Breast epithelium (tissue), 4 donors: ENCODE data around the gene PDE4D. TPM values are rescaled to one million over a fixed set of nuclear protein-coding genes. Genes with fewer than 3 reads are reported as not detected.

Source experiments
- DNase-seq, 2 donors: peaks; one replicate each; pipeline ENCODE4 v3.0.0-alpha.2; 2019; ENCODE audit warnings: low spot score in 2 of 2
- H3K27ac ChIP-seq, 2 donors: fragments of 200-600 bp; sonication (generic) in 1 of 2; one replicate each; pipeline ENCODE4 v1.5.1; 2016 to 2019; ENCODE audit warnings: mild to moderate bottlenecking in 1 of 2
- H3K27me3 ChIP-seq, 2 donors: fragments of 200-600 bp; sonication (generic) in 1 of 2; one replicate each; pipeline versions ENCODE4 v1.5.1 to v1.6.0; 2017 to 2019; ENCODE audit warnings: control low read depth in 1 of 2, mild to moderate bottlenecking in 1 of 2
- H3K36me3 ChIP-seq: fragments of 200-600 bp; one replicate; pipeline ENCODE4 v1.5.1; 2019
- H3K4me1 ChIP-seq, 2 donors: fragments of 200-600 bp; sonication (generic); one replicate each; pipeline ENCODE4 v1.5.1; 2016 to 2019; ENCODE audit warnings: control low read depth in 1 of 2
- H3K4me3 ChIP-seq, 3 donors: fragments of 200-600 bp; sonication (generic); 1 replicate in 2 of 3; 2 replicates in 1 of 3; pipeline ENCODE4 v1.5.1; 2016 to 2019; ENCODE audit warnings: mild to moderate bottlenecking in 3 of 3, moderate library complexity in 2 of 3
- H3K9me3 ChIP-seq, 2 donors: fragments of 200-600 bp; sonication (generic) in 1 of 2; one replicate each; pipeline ENCODE4 v1.5.1; 2016 to 2019; ENCODE audit warnings: control low read depth in 1 of 2
- POLR2A ChIP-seq: fragments of 450-650 bp; IDR thresholded peaks from one replicate; pipeline ENCODE4 v1.6.1; 2016; ENCODE audit warnings: antibody characterized with exemption, mild to moderate bottlenecking, moderate library complexity
- POLR2AphosphoS5 ChIP-seq, 3 donors: sonication (generic); formaldehyde crosslinking; IDR thresholded peaks; one replicate each; pipeline ENCODE4 v1.6.1; 2017; ENCODE audit warnings: antibody characterized with exemption in 3 of 3
- intact Hi-C: fragments of 100-400 bp; cut with DNase I; formaldehyde crosslinking; loops from one replicate; pipeline ENCODE4 v1.15.1; 2023; ENCODE audit warnings: low total_unique reads
- total RNA-seq, 3 donors: library from RNA; depleted of rRNA; stranded (reverse); fragments of >200 nt; gene quantifications; one replicate each; pipeline ENCODE4 v1.1.0, GENCODE V29; 2016
- TF ChIP-seq, protein P1 (sequence below), 3 donors: fragments of 450-650 bp; IDR thresholded peaks; one replicate each; pipeline ENCODE4 v1.5.1; 2016 to 2017; ENCODE audit warnings: antibody characterized with exemption in 3 of 3, mild to moderate bottlenecking in 3 of 3, moderate library complexity in 3 of 3

The PDE4D gene
- total RNA-seq, 3 donors from 2014 or later: 14.4 to 37.4 (median 28.2) TPM

DNA sequence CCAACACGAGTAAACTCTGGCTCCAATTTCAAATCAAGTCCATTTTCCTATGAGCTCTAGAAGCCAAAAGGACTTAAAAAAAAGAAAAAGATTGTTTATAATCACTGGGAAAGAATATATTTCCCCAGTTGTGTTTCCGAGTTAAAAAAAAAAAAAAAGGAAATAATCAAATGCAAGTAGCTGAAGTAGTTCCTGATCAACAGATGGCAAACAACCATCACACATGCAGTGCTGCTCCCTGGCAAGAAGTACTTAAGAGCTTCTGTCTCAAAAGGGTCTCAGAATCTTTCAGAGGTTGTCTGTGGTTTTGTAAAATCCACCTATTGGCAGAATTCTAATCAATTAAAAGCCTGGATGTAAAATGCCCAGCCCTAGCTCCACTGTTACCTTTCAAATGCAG is 922.8 kb downstream of the PDE4D start:
- intact Hi-C loops: no loop called here
- TF ChIP-seq POLR2A: no peak
- no peak for TF ChIP-seq POLR2AphosphoS5 (IDR thresholded peaks at IDR 0.05)
- TF ChIP-seq, protein P1, sequence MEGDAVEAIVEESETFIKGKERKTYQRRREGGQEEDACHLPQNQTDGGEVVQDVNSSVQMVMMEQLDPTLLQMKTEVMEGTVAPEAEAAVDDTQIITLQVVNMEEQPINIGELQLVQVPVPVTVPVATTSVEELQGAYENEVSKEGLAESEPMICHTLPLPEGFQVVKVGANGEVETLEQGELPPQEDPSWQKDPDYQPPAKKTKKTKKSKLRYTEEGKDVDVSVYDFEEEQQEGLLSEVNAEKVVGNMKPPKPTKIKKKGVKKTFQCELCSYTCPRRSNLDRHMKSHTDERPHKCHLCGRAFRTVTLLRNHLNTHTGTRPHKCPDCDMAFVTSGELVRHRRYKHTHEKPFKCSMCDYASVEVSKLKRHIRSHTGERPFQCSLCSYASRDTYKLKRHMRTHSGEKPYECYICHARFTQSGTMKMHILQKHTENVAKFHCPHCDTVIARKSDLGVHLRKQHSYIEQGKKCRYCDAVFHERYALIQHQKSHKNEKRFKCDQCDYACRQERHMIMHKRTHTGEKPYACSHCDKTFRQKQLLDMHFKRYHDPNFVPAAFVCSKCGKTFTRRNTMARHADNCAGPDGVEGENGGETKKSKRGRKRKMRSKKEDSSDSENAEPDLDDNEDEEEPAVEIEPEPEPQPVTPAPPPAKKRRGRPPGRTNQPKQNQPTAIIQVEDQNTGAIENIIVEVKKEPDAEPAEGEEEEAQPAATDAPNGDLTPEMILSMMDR (IDR thresholded peaks at IDR 0.05): no peak
- DNase-seq: no peak
- Histone ChIP-seq H3K4me1 (no peaks in the 10 kb centered on the region), H3K36me3 (no peaks in the 10 kb centered on the region), H3K9me3 (no peaks in the 10 kb centered on the region), H3K27me3 (no peaks in the 10 kb centered on the region), H3K4me3 (no peak overlapping the region), H3K27ac (no peak overlapping the region)

DNA sequence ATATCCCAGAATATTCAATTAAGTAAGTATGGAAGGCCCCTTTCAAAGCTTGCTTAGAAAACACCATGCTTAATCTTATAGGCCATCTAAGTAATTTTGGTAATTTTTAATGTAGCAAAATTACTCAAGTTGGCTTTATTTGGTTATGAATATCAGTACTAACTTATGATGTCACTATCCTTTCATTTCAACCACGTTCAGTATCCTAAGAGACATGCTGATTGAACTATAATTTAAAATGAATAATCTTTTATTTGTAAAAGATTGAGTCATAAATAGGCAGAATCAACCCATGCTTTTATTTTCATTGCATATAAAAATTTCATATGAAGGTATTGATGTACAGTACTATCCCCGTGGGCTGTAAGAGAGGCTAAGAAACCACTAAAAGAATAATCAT is 923.7 kb downstream of the PDE4D start:
- no peak overlapping the region for H3K4me3 ChIP-seq
- no peaks in the 10 kb centered on the region for H3K27me3 ChIP-seq
- no peaks in the 10 kb centered on the region for H3K36me3 ChIP-seq
- no peak for DNase-seq
- H3K27ac ChIP-seq: no peak overlapping the region
- H3K9me3 ChIP-seq: no peaks in the 10 kb centered on the region
- intact Hi-C loops: no loop called here
- H3K4me1 ChIP-seq: no peaks in the 10 kb centered on the region
- TF ChIP-seq, protein P1 (IDR thresholded peaks at IDR 0.05): no peak
- no peak for TF ChIP-seq POLR2AphosphoS5 (IDR thresholded peaks at IDR 0.05)
- TF ChIP-seq POLR2A: no peak

DNA sequence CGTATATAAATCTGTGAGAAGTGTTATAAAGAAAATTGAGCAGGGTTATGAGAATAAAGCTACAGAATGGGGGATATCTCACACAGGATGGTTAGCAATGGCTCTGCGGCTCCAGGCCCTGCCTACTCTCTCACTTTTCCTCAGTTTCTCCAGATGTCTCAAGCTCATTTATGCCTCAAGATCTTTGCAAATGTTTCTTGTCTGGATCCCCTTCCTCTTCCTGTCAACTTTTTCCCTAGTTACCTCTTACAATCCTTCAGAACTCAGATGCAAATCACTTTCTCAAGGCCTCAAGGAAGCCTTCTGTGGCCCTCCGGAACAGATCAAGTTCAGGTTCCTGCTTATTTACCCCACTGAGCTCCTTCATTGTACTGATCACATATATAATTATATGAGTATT is 924.3 kb downstream of the PDE4D start:
- H3K27ac ChIP-seq: no peak overlapping the region
- H3K4me1 ChIP-seq: no peaks in the 10 kb centered on the region
- DNase-seq: no peak
- H3K4me3 ChIP-seq: no peak overlapping the region
- no peaks in the 10 kb centered on the region for H3K36me3 ChIP-seq
- no peaks in the 10 kb centered on the region for H3K27me3 ChIP-seq
- TF ChIP-seq POLR2A (no peak), POLR2AphosphoS5 (IDR thresholded peaks at IDR 0.05) (no peak)
- TF ChIP-seq, protein P1 (IDR thresholded peaks at IDR 0.05): no peak
- H3K9me3 ChIP-seq: no peaks in the 10 kb centered on the region
- intact Hi-C loops: no loop called here

DNA sequence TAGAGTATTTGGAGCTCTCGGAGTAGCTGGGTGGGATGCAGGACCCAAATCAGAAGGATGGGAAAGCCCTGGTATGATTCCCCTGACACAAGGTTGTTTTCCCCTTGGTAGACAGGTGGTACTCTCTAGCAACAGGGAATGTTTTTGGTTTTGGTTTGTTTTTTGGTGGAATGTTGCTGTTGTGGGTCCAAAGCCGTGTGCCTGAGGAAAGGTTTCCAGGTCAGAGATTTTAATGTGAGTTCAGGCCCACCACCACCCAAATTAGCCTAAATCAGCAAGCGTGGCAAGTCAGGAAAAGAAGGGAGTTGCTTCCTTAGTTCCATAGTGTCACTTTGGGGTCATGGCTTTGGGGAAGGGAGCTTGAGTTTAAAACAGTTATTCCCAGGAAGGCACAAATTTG is 925.2 kb downstream of the PDE4D start:
- intact Hi-C loops: no loop called here
- H3K27ac ChIP-seq: no peak overlapping the region
- H3K27me3 ChIP-seq: no peaks in the 10 kb centered on the region
- DNase-seq: no peak
- TF ChIP-seq, protein P1 (IDR thresholded peaks at IDR 0.05): no peak
- TF ChIP-seq POLR2A (no peak), POLR2AphosphoS5 (IDR thresholded peaks at IDR 0.05) (no peak)
- no peaks in the 10 kb centered on the region for H3K9me3 ChIP-seq
- no peak overlapping the region for H3K4me3 ChIP-seq
- no peaks in the 10 kb centered on the region for H3K36me3 ChIP-seq
- H3K4me1 ChIP-seq: no peaks in the 10 kb centered on the region

DNA sequence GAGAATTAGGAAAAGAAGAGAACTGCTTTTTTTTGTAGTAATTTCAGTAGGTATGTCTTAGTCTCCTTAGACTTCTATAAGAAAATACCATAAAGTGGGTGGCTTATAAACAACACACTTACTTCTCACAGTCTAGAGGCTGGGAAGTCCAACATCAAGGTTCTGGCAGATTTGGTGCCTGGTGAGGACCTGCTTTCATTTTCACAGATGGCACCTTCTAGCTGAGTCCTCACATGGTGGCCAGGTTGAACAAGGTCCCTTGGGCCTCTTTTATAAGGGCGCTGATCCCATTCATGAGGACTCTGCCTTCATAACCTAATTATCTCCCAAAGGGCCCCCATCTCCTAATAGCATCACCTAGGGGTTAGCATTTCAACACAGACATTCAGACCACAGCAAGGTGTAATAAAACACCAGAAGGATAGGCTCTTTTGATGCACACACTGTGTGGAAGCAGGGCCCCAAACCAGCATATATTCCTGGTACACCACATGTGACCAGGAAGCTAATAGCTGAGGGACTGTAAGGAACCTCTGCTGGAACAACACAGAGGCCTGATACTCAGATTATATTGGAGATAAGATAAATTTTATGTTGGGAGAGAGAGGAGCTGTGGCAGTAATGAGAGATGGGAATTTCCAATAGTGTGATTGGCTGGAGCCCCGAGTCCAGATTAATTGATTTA is 925.8 kb downstream of the PDE4D start:
- intact Hi-C loops: no loop called here

More for the DNA sequence above, 925.8 kb downstream of the PDE4D start:
- Histone ChIP-seq H3K36me3 (no peaks in the 10 kb centered on the region), H3K27me3 (no peaks in the 10 kb centered on the region), H3K27ac (no peak overlapping the region), H3K4me1 (no peaks in the 10 kb centered on the region), H3K4me3 (no peak overlapping the region), H3K9me3 (no peaks in the 10 kb centered on the region)
- no peak for DNase-seq
- TF ChIP-seq, protein P1 (IDR thresholded peaks at IDR 0.05): no peak
- no peak for TF ChIP-seq POLR2A
